PFSK-1 (cell line): ENCODE measurements around the gene HSD3B2.

ENCODE experiments used
- POLR2AphosphoS5 ChIP-seq: IDR thresholded peaks from 2 replicates; pipeline ENCODE4 v1.6.1; 2012; ENCODE audit warnings: low read depth, mild to moderate bottlenecking, control low read depth, low read length, moderate library complexity
- SIN3A ChIP-seq: IDR thresholded peaks from 2 replicates; pipeline ENCODE4 v1.6.1; 2012; ENCODE audit warnings: mild to moderate bottlenecking, low read length, moderate library complexity, borderline replicate concordance; ENCODE audit not compliant: insufficient read depth
- TAF1 ChIP-seq: IDR thresholded peaks from 2 replicates; pipeline ENCODE4 v1.6.1; 2012; ENCODE audit warnings: low read length, control low read depth, borderline replicate concordance; ENCODE audit not compliant: insufficient read depth

DNA sequence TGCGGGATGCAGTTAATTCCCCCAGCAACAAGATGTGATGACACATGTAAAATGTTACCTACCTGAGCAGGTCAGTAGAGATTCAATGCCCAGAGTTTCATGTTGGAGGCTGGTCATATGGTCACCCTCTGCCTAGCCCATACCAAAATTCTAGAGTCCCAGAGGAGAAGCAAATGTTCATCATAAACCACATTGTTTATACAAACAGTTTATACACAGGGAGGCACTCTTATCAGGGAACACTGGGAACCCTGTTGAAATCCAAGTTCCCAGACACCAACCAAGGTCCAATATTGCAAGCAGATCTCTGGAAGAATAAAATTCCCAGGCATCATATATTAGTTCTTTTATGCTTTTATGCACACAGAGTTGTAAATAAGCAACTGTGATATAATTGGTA, 35.8 kb upstream of the HSD3B2 start:
- no peak for TF ChIP-seq SIN3A
- no peak for TF ChIP-seq TAF1
- TF ChIP-seq POLR2AphosphoS5 = no peak
